Hematopoietic multipotent progenitor cell treated with erythropoietin and hydrocortisone succinate and interleukin-3 and kit ligand, for 4 days (in vitro differentiated cells): ENCODE measurements around the gene CAPN6.

ENCODE experiments used
- DNase-seq: peaks from one replicate; pipeline ENCODE4 v3.0.0-alpha.2; 2015

Gene CAPN6

DNA sequence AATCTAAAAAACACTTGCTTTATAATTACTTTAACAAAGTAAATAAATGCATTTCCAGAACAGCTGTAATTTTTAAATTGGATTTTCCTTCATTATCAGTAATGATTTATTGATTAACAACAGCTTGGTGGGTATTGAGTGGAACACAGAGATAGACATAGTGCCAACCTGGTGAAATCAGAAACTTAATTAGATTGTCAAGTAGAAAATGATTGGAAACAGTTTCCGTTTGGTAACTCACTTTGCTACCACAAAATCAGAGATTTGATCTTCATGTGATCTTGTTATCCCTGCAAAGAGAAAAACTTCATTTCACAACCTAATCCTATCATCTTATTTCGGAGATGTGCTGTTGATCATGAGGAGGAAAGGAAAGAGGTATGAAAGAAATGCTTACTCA lies 70.8 kb downstream of the CAPN6 start:
- DNase-seq, result no peak
